Upper lobe of right lung (tissue), 1 donor: Measurements from ENCODE around the gene SNX21. TPM values are rescaled to one million over a fixed set of nuclear protein-coding genes. Genes with fewer than 3 reads are reported as not detected.

ENCODE experiments used
- ATAC-seq: fragments of 200-7000 bp; cut with Tn5 transposase; one replicate; pipeline ENCODE4 v1.9.1; 2020; ENCODE audit warnings: mild to moderate bottlenecking, moderate library complexity
- DNase-seq: peaks from one replicate; pipeline ENCODE4 v3.0.0-alpha.2; 2020
- H3K27ac ChIP-seq: fragments of 200-600 bp; one replicate; pipeline ENCODE4 v1.8.0; 2022
- H3K27me3 ChIP-seq: fragments of 200-600 bp; one replicate; pipeline ENCODE4 v1.8.0; 2022; ENCODE audit warnings: mild to moderate bottlenecking
- H3K36me3 ChIP-seq: fragments of 200-600 bp; one replicate; pipeline ENCODE4 v1.8.0; 2022
- H3K4me1 ChIP-seq: fragments of 200-600 bp; one replicate; pipeline ENCODE4 v1.8.0; 2022
- H3K4me3 ChIP-seq: fragments of 200-600 bp; one replicate; pipeline ENCODE4 v1.8.0; 2022; ENCODE audit warnings: mild to moderate bottlenecking
- H3K9me3 ChIP-seq: fragments of 200-600 bp; one replicate; pipeline ENCODE4 v1.8.0; 2022
- CTCF ChIP-seq: fragments of 200-600 bp; IDR thresholded peaks from one replicate; pipeline ENCODE4 v1.8.0; 2022; ENCODE audit warnings: antibody characterized with exemption
- intact Hi-C: fragments of 100-400 bp; cut with DNase I; formaldehyde crosslinking; loops from one replicate; pipeline ENCODE4 v1.11.0; 2022
- total RNA-seq: library from RNA; stranded (reverse); fragmentation: NEBNext Ultra II Directional; extraction: Animal tissue kit (Norgen Biotek cat#: 25700); gene quantifications from one replicate; pipeline ENCODE4 v1.2.1, GENCODE V29; 2021
- donor health status: DM: no; HTN: yes; CAD: no; lungs with severe emphysema.

Gene SNX21
- total RNA-seq, 1 donor from 2014 or later = 23.4 TPM

- H3K36me3 ChIP-seq = peaks cover 28% of the 10 kb centered on the region
- H3K9me3 ChIP-seq = no peaks in the 10 kb centered on the region
- peak; percentile 66 for TF ChIP-seq CTCF
- H3K4me3 ChIP-seq = peak overlapping the region; percentile 80
- no peaks in the 10 kb centered on the region for H3K27me3 ChIP-seq
- ATAC-seq (peak; percentile 85), DNase-seq (peak; percentile 89)
- intact Hi-C loops = no loop called here
- H3K27ac ChIP-seq = peak overlapping the region; percentile 71
- H3K4me1 ChIP-seq = peaks cover 8% of the 10 kb centered on the region
Observed at GRCh38 chr20:45890077-45890984, 56.7 kb downstream of the SNX21 start.

DNA sequence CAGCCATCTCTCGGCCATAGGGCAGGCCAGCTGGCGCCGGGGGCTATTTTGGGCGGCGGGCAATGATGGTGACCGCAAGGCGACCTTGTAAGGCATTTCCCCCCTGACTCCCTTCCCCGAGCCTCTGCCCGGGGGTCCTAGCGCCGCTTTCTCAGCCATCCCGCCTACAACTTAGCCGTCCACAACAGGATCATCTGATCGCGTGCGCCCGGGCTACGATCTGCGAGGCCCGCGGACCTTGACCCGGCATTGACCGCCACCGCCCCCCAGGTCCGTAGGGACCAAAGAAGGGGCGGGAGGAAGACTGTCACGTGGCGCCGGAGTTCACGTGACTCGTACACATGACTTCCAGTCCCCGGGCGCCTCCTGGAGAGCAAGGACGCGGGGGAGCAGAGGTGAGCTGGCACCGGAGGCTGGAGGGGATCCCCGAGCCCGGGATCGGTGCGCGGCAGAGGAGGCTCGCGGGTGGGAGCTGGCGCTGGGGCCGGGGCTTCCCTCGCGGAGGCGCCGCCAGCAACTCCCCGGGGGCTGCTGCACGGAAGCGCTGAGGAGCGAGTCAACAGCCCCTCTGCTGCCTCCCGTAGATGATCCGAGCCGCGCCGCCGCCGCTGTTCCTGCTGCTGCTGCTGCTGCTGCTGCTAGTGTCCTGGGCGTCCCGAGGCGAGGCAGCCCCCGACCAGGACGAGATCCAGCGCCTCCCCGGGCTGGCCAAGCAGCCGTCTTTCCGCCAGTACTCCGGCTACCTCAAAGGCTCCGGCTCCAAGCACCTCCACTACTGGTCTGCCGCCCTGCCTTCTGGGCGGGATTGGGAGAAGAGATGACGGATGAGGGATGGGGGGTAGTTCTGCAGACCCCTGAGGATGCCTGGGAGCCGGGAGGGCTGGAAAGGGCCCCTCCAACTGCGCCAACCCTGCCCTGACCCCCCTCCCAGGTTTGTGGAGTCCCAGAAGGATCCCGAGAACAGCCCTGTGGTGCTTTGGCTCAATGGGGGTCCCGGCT is 57.7 kb downstream of the SNX21 start, which contains the start of the genes CTSA and NEURL2:
Gene CTSA, plus strand, starts transcription at position 351 of the 999 bp plus-strand sequence. Its CDS starts 234 bp downstream, at position 585.
Gene NEURL2, minus strand, starts transcription at position 224 of the 999 bp plus-strand sequence. Its CDS starts 217 bp downstream, at position 7.
- Histone ChIP-seq H3K27me3 (no peaks in the 10 kb centered on the region), H3K4me1 (peaks cover 8% of the 10 kb centered on the region), H3K4me3 (peak within 1 kb of the TSS; percentile 80), H3K27ac (peak within 1 kb of the TSS; percentile 71), H3K9me3 (no peaks in the 10 kb centered on the region), H3K36me3 (peaks cover 36% of the 10 kb centered on the region)
- no peak for TF ChIP-seq CTCF
- intact Hi-C loops = no loop called here
- DNase-seq = peak; percentile 96
- ATAC-seq = peak; percentile 91

GRCh38 chr20:45892049-45892825 is 58.6 kb downstream of the SNX21 start:
- TF ChIP-seq CTCF = peak; percentile 19
- Histone ChIP-seq H3K4me3 (peak overlapping the region; percentile 80), H3K27ac (no peak overlapping the region), H3K9me3 (no peaks in the 10 kb centered on the region), H3K4me1 (peaks cover 8% of the 10 kb centered on the region), H3K27me3 (no peaks in the 10 kb centered on the region), H3K36me3 (peaks cover 35% of the 10 kb centered on the region)
- DNase-seq (no peak), ATAC-seq (peak; percentile 19)
- intact Hi-C loops = no loop called here

Other genes with a start within 250 kb of the SNX21 start
- gene WFDC10A, start 204.1 kb upstream of the SNX21 start, total RNA-seq = not detected
- not detected for gene WFDC9, start 202.5 kb upstream of the SNX21 start, total RNA-seq
- gene WFDC11, start 163.6 kb upstream of the SNX21 start, total RNA-seq = not detected
- not detected for gene WFDC13, start 131.8 kb upstream of the SNX21 start, total RNA-seq
- gene WFDC10B, start 128.8 kb upstream of the SNX21 start, total RNA-seq = not detected
- not detected for gene SPINT4, start 111.5 kb upstream of the SNX21 start, total RNA-seq
- 2.1 TPM for gene WFDC3, start 41.9 kb upstream of the SNX21 start, total RNA-seq
- gene DNTTIP1, start 41.8 kb upstream of the SNX21 start, total RNA-seq = 32.0 TPM
- 1.4 TPM for gene UBE2C, start 21.2 kb upstream of the SNX21 start, total RNA-seq
- 0.61 TPM for gene TNNC2, start 6.5 kb upstream of the SNX21 start, total RNA-seq
- 23.5 TPM for gene ACOT8, start 23.6 kb downstream of the SNX21 start, total RNA-seq
- gene ZSWIM3, start 23.8 kb downstream of the SNX21 start, total RNA-seq = 4.0 TPM
- 9.6 TPM for gene ZSWIM1, start 47.4 kb downstream of the SNX21 start, total RNA-seq
- gene SPATA25, start 53.8 kb downstream of the SNX21 start, total RNA-seq = 1.3 TPM
- gene NEURL2, start 57.4 kb downstream of the SNX21 start, total RNA-seq = 2.8 TPM
- 164 TPM for gene CTSA, start 57.5 kb downstream of the SNX21 start, total RNA-seq
- gene PLTP, start 78.4 kb downstream of the SNX21 start, total RNA-seq = 65.9 TPM
- gene PCIF1, start 100.9 kb downstream of the SNX21 start, total RNA-seq = 43.1 TPM
- 19.1 TPM for gene ZNF335, start 138.4 kb downstream of the SNX21 start, total RNA-seq
- 5.5 TPM for gene MMP9, start 175.1 kb downstream of the SNX21 start, total RNA-seq
- gene SLC12A5, start 195.4 kb downstream of the SNX21 start, total RNA-seq = 2.0 TPM